Activated naive CD8-positive, alpha-beta T cell treated with anti-CD3 and anti-CD28 coated beads for 36 hours (primary cell): ENCODE results near the gene GOLGA3. TPM values are rescaled to one million over a fixed set of nuclear protein-coding genes. Genes with fewer than 3 reads are reported as not detected.
"Not testable (repeated sequence)": the region's sequence is repeated elsewhere in the genome, so short reads cannot be mapped to it uniquely, and the experiment has no call there.

Experiments
- DNase-seq: peaks from one replicate; pipeline ENCODE4 v3.0.0; 2021
- H3K27ac Mint-ChIP-seq: one replicate; pipeline ENCODE4 v1.8.0; 2022; ENCODE audit warnings: mild to moderate bottlenecking, moderate library complexity, mixed read lengths
- H3K27me3 Mint-ChIP-seq: one replicate; pipeline ENCODE4 v1.8.0; 2022; ENCODE audit warnings: mild to moderate bottlenecking, mixed read lengths
- H3K36me3 Mint-ChIP-seq: one replicate; pipeline ENCODE4 v1.8.0; 2021; ENCODE audit warnings: mild to moderate bottlenecking, mixed read lengths
- H3K4me1 Mint-ChIP-seq: one replicate; pipeline ENCODE4 v1.8.0; 2021; ENCODE audit warnings: mixed read lengths
- H3K4me3 Mint-ChIP-seq: one replicate; pipeline ENCODE4 v1.8.0; 2022; ENCODE audit warnings: mild to moderate bottlenecking, moderate library complexity, mixed read lengths
- H3K9me3 Mint-ChIP-seq: one replicate; pipeline ENCODE4 v1.8.0; 2022; ENCODE audit warnings: mixed read lengths
- total RNA-seq, 2 experiments: library from RNA; stranded (reverse); gene quantifications; one replicate each; pipeline ENCODE4 v1.2.3, GENCODE V29; 2021

GOLGA3 gene
- total RNA-seq, 2 experiments from 2014 or later, result 51.5 to 57.2 TPM

DNA sequence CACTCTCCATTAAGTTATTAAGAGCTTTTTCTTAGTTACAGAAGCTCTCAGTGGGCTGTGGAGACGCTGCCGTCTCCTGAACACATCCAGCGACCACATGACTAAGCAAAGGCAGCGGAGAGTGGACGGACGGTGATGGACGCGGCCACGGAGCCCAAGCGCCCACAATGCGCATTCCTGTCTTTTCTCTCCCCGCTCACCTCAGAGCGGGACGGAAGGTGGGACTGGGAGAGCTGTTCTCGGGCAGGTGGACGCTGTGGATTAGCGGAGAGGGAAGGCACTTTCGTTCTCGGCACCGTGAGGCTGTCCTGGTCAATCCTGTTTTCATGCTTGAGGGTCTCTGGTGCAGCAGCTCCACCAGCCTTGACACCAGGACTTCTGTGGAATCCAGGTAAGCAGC lies 64.4 kb downstream of the GOLGA3 start:
- H3K4me1 Mint-ChIP-seq, result peaks cover 35% of the 10 kb centered on the region
- H3K9me3 Mint-ChIP-seq, result no peaks in the 10 kb centered on the region
- H3K36me3 Mint-ChIP-seq, result peaks cover 26% of the 10 kb centered on the region
- H3K27ac Mint-ChIP-seq, result no peak overlapping the region
- no peak for DNase-seq
- peaks cover 10% of the 10 kb centered on the region for H3K27me3 Mint-ChIP-seq
- H3K4me3 Mint-ChIP-seq, result no peak overlapping the region

- Mint-ChIP-seq H3K4me1 (peaks cover 21% of the 10 kb centered on the region), H3K36me3 (peaks cover 29% of the 10 kb centered on the region), H3K4me3 (peak overlapping the region; percentile 77), H3K27me3 (peaks cover 4% of the 10 kb centered on the region), H3K9me3 (no peaks in the 10 kb centered on the region), H3K27ac (peak overlapping the region; percentile 78)
- peak; percentile 91 for DNase-seq
Measured at GRCh38 chr12:132761921-132762583, 66.6 kb downstream of the GOLGA3 start.

GRCh38 chr12:132761032-132761920 lies 67.4 kb downstream of the GOLGA3 start, which contains the start of gene ANKLE2:
TSS of gene ANKLE2 (minus strand) at chr12:132761832. CDS start at chr12:132761798, 34 bp downstream.
- peaks cover 4% of the 10 kb centered on the region for H3K27me3 Mint-ChIP-seq
- H3K36me3 Mint-ChIP-seq, result peaks cover 31% of the 10 kb centered on the region

GRCh38 chr12:132759359-132759758 lies 69.3 kb downstream of the GOLGA3 start:
- no peak for DNase-seq
- Mint-ChIP-seq H3K4me3 (no peak overlapping the region), H3K4me1 (peaks cover 18% of the 10 kb centered on the region), H3K27ac (no peak overlapping the region), H3K9me3 (no peaks in the 10 kb centered on the region), H3K27me3 (peaks cover 4% of the 10 kb centered on the region), H3K36me3 (peaks cover 39% of the 10 kb centered on the region)

More at GRCh38 chr12:132761032-132761920, 67.4 kb downstream of the GOLGA3 start, which contains the start of gene ANKLE2:
- Mint-ChIP-seq H3K4me3 (peak within 1 kb of the TSS; percentile 93), H3K9me3 (no peaks in the 10 kb centered on the region), H3K4me1 (peaks cover 23% of the 10 kb centered on the region), H3K27ac (peak within 1 kb of the TSS; percentile 99)
- DNase-seq, result peak; percentile 83

DNA sequence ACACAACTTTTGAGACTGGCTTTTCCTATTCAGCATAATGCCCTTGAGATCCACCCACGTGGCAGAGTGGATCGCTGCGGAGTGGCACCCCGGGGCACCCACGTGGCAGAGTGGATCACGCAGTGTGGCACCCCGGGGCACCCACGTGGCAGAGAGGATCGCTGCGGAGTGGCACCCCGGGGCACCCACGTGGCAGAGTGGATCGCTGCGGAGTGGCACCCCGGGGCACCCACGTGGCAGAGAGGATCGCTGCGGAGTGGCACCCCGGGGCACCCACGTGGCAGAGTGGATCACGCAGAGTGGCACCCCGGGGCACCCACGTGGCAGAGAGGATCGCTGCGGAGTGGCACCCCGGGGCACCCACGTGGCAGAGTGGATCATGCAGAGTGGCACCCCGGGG lies 69.8 kb downstream of the GOLGA3 start:
- H3K27me3 Mint-ChIP-seq, H3K4me3 Mint-ChIP-seq, DNase-seq, H3K27ac Mint-ChIP-seq, H3K9me3 Mint-ChIP-seq: not testable (repeated sequence)
- Mint-ChIP-seq H3K4me1 (peaks cover 18% of the 10 kb centered on the region), H3K36me3 (peaks cover 38% of the 10 kb centered on the region)

DNA sequence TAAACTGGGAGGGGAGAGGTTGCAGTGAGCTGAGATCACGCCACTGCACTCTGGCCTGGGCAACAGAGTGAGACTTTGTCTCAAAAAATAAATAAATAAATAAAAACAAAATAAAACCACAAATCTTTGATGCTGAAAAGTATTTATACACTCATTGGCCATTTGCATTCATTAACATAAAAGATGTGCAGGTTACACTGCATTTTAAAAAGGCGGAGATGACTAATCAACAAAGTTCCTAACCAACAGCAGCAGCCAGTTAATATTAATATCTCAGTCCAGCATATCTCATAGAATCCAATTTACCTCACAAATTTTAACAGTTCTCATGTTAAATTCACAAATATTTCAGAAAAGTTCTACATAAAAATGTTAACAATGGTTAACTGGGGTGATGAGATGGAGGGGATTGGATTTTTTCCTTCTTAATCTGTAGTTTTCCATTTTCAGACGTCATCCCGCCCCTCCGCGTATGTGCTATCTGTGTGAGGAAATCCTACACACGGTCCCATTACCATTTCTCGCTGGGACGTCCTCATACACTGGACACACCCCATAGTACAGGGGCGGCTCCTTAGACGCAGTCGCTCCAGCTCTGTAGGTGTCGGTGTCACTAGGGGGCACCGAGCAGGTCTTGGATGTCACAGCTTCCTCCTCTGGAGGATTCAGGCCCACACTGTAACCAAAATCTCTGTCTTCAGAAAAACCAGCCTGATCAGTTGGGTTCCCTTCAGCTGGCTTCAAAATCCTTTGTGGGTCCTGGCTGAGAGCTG lies 74.3 kb downstream of the GOLGA3 start:
- no peaks in the 10 kb centered on the region for H3K9me3 Mint-ChIP-seq
- no peak for DNase-seq
- peaks cover 32% of the 10 kb centered on the region for H3K36me3 Mint-ChIP-seq
- no peak overlapping the region for H3K4me3 Mint-ChIP-seq
- peaks cover 4% of the 10 kb centered on the region for H3K4me1 Mint-ChIP-seq
- H3K27ac Mint-ChIP-seq, result no peak overlapping the region
- H3K27me3 Mint-ChIP-seq, result no peaks in the 10 kb centered on the region

GRCh38 chr12:132753670-132754069 lies 75.0 kb downstream of the GOLGA3 start:
- H3K27me3 Mint-ChIP-seq, DNase-seq, H3K4me1 Mint-ChIP-seq, H3K27ac Mint-ChIP-seq, H3K4me3 Mint-ChIP-seq, H3K9me3 Mint-ChIP-seq: not testable (repeated sequence)
- H3K36me3 Mint-ChIP-seq, result peaks cover 31% of the 10 kb centered on the region

- Mint-ChIP-seq H3K27ac (no peak overlapping the region), H3K36me3 (peaks cover 21% of the 10 kb centered on the region), H3K27me3 (no peaks in the 10 kb centered on the region), H3K4me3 (no peak overlapping the region), H3K4me1 (peaks cover 6% of the 10 kb centered on the region), H3K9me3 (no peaks in the 10 kb centered on the region)
- no peak for DNase-seq
Measured at GRCh38 chr12:132748319-132748718, 80.3 kb downstream of the GOLGA3 start.

DNA sequence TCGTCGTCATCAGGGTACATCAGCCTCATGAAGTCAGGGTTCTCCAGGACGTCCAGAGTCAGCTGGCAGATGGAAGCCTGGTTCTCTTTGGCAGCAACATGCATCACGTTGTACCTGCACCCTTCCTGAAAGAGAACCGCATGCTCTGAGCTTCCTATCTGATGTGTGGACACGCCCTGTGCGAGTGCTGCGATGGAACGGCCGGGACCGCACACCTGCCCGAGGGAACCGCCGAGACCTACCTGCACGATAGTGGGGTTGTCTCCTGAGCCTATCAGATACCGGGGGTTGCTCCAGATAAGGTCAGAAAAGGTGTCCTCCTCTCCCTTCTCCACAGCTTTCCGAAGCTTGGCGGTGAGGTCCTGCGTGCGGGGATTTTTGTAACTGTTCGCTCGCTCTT lies 80.8 kb downstream of the GOLGA3 start:
- Mint-ChIP-seq H3K27ac (no peak overlapping the region), H3K27me3 (no peaks in the 10 kb centered on the region), H3K36me3 (peaks cover 25% of the 10 kb centered on the region), H3K4me1 (peaks cover 6% of the 10 kb centered on the region), H3K4me3 (no peak overlapping the region), H3K9me3 (no peaks in the 10 kb centered on the region)
- no peak for DNase-seq

- Mint-ChIP-seq H3K4me1 (peaks cover 6% of the 10 kb centered on the region), H3K36me3 (peaks cover 27% of the 10 kb centered on the region), H3K27me3 (no peaks in the 10 kb centered on the region)
Measured at GRCh38 chr12:132747395-132747794, 81.3 kb downstream of the GOLGA3 start.

GRCh38 chr12:132746613-132747012 lies 82.1 kb downstream of the GOLGA3 start:
- Mint-ChIP-seq H3K4me1 (peaks cover 8% of the 10 kb centered on the region), H3K9me3 (no peaks in the 10 kb centered on the region), H3K27ac (no peak overlapping the region), H3K4me3 (no peak overlapping the region), H3K27me3 (no peaks in the 10 kb centered on the region), H3K36me3 (peaks cover 27% of the 10 kb centered on the region)
- no peak for DNase-seq

More at GRCh38 chr12:132747395-132747794, 81.3 kb downstream of the GOLGA3 start:
- Mint-ChIP-seq H3K9me3 (no peaks in the 10 kb centered on the region), H3K4me3 (no peak overlapping the region), H3K27ac (no peak overlapping the region)
- DNase-seq, result no peak

GRCh38 chr12:132743831-132744230 lies 84.8 kb downstream of the GOLGA3 start:
- H3K4me1 Mint-ChIP-seq, result peaks cover 9% of the 10 kb centered on the region
- H3K4me3 Mint-ChIP-seq, result no peak overlapping the region
- DNase-seq, result no peak
- H3K9me3 Mint-ChIP-seq, result no peaks in the 10 kb centered on the region
- H3K27me3 Mint-ChIP-seq, result no peaks in the 10 kb centered on the region
- no peak overlapping the region for H3K27ac Mint-ChIP-seq
- H3K36me3 Mint-ChIP-seq, result peaks cover 28% of the 10 kb centered on the region

- H3K36me3 Mint-ChIP-seq, result peaks cover 35% of the 10 kb centered on the region
- no peak for DNase-seq
- no peaks in the 10 kb centered on the region for H3K27me3 Mint-ChIP-seq
- no peak overlapping the region for H3K4me3 Mint-ChIP-seq
- H3K27ac Mint-ChIP-seq, result no peak overlapping the region
- H3K9me3 Mint-ChIP-seq, result no peaks in the 10 kb centered on the region
- peaks cover 9% of the 10 kb centered on the region for H3K4me1 Mint-ChIP-seq
Measured at GRCh38 chr12:132741620-132742019, 87.0 kb downstream of the GOLGA3 start.

- Mint-ChIP-seq H3K4me1 (peaks cover 9% of the 10 kb centered on the region), H3K27ac (peak overlapping the region; percentile 34), H3K36me3 (peaks cover 37% of the 10 kb centered on the region), H3K27me3 (no peaks in the 10 kb centered on the region), H3K9me3 (no peaks in the 10 kb centered on the region), H3K4me3 (no peak overlapping the region)
- DNase-seq, result no peak
Measured at GRCh38 chr12:132740652-132741051, 88.0 kb downstream of the GOLGA3 start.

GRCh38 chr12:132740313-132740646 lies 88.4 kb downstream of the GOLGA3 start:
- Mint-ChIP-seq H3K27me3 (no peaks in the 10 kb centered on the region), H3K9me3 (no peaks in the 10 kb centered on the region), H3K27ac (no peak overlapping the region), H3K36me3 (peaks cover 41% of the 10 kb centered on the region), H3K4me1 (peaks cover 9% of the 10 kb centered on the region), H3K4me3 (no peak overlapping the region)
- DNase-seq, result no peak
